K562 (cell line): ENCODE data around the gene RNF224. TPM values are rescaled to one million over a fixed set of nuclear protein-coding genes. Genes with fewer than 3 reads are reported as not detected.

Experiments
- CBX1 ChIP-seq: sonication (generic); IDR thresholded peaks from 2 replicates; pipeline ENCODE4 v1.6.1; 2016; ENCODE audit warnings: antibody characterized with exemption, low read depth, mild to moderate bottlenecking
- ZBTB1 ChIP-seq: sonication (generic); formaldehyde crosslinking; IDR thresholded peaks from 2 replicates; pipeline ENCODE4 v1.8.1; 2023; ENCODE audit warnings: missing genetic modification reagents, low read depth, mild to moderate bottlenecking, borderline replicate concordance
- ZBTB5 ChIP-seq: fragments of 450-650 bp; IDR thresholded peaks from 2 replicates; pipeline ENCODE4 v1.6.1; 2017; ENCODE audit warnings: antibody characterized with exemption
- ZFX ChIP-seq: sonication (generic); formaldehyde crosslinking; IDR thresholded peaks from 2 replicates; pipeline ENCODE4 v1.8.0; 2022; ENCODE audit warnings: mild to moderate bottlenecking, missing genetic modification reagents, moderate library complexity
- ZNF512 ChIP-seq: IDR thresholded peaks from 2 replicates; pipeline ENCODE4 v1.6.1; 2016; ENCODE audit warnings: missing genetic modification characterization, missing compliant biosample characterization
- ZNF583 ChIP-seq: fragments of 250-450 bp; sonication (Bioruptor Pico); IDR thresholded peaks from 2 replicates; pipeline ENCODE4 v1.4.0; 2020
- polyA plus RNA-seq, 8 experiments: library from polyadenylated mRNA; depleted of rRNA in 4 of 8; stranded (reverse) in 5 of 8; unstranded in 3 of 8; fragments of >200 nt; fragmentation: Nextera tagmentation in 2 of 8; fragmentation: Illumina TruSeq in 1 of 8; extraction: Ambion mirVana in 2 of 8; extraction: Trizol in 1 of 8; gene quantifications; 2 replicates each; pipeline versions ENCODE4 v1.2.1 to v1.2.3, GENCODE V29; 2011 to 2014; ENCODE audit warnings: inconsistent platforms in 1 of 8, missing spikeins in 1 of 8
- total RNA-seq, 7 experiments: library from RNA; depleted of rRNA in 6 of 7; stranded (reverse); fragments of >200 nt in 6 of 7; fragmentation: Illumina TruSeq in 2 of 7; extraction: Trizol in 2 of 7; gene quantifications; 2 replicates each; pipeline versions ENCODE4 v1.2.1 to v1.2.3, GENCODE V29; 2011 to 2021; ENCODE audit warnings: low replicate concordance in 1 of 7
- TF ChIP-seq, protein P1 (sequence below): fragments of 200-800 bp; sonication (Bioruptor generic); IDR thresholded peaks from 2 replicates; pipeline ENCODE4 v1.6.1; 2017; ENCODE audit warnings: missing genetic modification characterization, missing compliant biosample characterization

RNF224 gene
- total and polyA plus RNA-seq, 9 of the 15 experiments (the other 6 are each of a cell fraction or from before 2014, with no cell fraction given) = not detected

DNA sequence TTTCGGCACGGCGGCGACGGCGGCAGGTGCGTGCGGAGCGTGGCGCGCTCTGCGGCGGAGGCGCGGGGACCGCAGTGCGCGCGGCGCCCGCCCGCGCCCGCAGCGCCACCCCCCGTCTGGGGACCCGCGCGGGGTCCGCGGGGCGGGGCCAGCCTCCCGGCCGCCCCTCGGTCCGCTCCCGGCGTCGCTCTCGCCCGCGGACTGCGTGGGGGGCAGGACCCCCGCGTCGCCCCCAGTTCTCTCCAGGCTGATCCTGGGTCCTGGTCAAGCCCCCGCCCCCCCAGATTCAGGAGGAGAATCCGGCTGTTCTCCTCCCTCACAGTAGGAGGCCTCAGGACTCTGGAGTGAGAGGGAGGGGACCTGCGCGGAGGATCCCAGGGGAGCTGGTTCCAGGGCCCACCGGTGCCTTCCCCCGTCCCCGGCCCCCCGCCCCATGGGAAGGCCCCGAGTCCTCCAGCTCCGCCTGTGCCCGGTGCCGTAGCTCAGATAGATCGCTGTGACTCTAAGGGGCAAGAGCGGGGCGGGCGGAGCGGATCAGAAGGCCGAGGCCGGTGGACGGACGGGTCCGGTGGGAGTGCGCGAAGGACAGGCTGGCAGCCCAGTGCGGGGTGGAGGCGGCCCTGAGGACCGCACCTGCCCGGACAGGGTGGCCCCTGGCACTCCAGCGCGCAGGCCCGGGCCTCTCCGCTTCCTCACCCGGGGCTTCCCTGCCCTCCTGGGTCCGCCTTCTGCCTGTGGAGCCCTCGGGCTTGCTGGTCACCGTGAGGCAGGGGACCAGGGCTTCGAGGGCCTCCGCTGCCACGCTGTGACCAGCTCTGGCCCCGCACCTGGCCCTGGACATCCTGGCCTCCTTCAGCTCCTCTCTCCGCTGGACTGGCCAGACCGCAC, 4.9 kb upstream of the RNF224 start, which contains the start of gene RNF208 (continued):
- TF ChIP-seq ZNF583 (0 out of 2 replicates have a peak, but pooled peaks have one; percentile 25), CBX1 (no peak), ZBTB1 (CRISPR knock-in tag) (0 out of 2 replicates have a peak, but pooled peaks have one; percentile 56), ZBTB5 (no peak), ZFX (CRISPR knock-in tag) (0 out of 2 replicates have a peak, but pooled peaks have one; percentile 39), ZNF512 (tag) (no peak)
- TF ChIP-seq, protein P1, sequence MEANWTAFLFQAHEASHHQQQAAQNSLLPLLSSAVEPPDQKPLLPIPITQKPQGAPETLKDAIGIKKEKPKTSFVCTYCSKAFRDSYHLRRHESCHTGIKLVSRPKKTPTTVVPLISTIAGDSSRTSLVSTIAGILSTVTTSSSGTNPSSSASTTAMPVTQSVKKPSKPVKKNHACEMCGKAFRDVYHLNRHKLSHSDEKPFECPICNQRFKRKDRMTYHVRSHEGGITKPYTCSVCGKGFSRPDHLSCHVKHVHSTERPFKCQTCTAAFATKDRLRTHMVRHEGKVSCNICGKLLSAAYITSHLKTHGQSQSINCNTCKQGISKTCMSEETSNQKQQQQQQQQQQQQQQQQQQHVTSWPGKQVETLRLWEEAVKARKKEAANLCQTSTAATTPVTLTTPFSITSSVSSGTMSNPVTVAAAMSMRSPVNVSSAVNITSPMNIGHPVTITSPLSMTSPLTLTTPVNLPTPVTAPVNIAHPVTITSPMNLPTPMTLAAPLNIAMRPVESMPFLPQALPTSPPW (CRISPR knock-in tag) = peak; percentile 20; the same call in 1 of the 2 replicates
